Cerebellar cortex (tissue), 1 donor: Measurements from ENCODE around the gene ITIH5.

ENCODE experiments used
- DNase-seq: peaks from one replicate; pipeline ENCODE4 v3.0.0-alpha.2; 2015; ENCODE audit warnings: low spot score

ITIH5 gene

GRCh38 chr10:7547206-7547605 is 119.6 kb downstream of the ITIH5 start:
- no peak for DNase-seq

- no peak for DNase-seq
Observed at GRCh38 chr10:7546385-7546967, 120.3 kb downstream of the ITIH5 start.

GRCh38 chr10:7545792-7546191 is 121.0 kb downstream of the ITIH5 start:
- DNase-seq, result no peak

- no peak for DNase-seq
Observed at GRCh38 chr10:7545261-7545660, 121.5 kb downstream of the ITIH5 start.

- no peak for DNase-seq
Observed at GRCh38 chr10:7544203-7544602, 122.6 kb downstream of the ITIH5 start.

- DNase-seq, result no peak
Observed at GRCh38 chr10:7542189-7542914, 124.4 kb downstream of the ITIH5 start.

GRCh38 chr10:7541137-7542087 is 125.4 kb downstream of the ITIH5 start:
- no peak for DNase-seq

- no peak for DNase-seq
Observed at GRCh38 chr10:7538970-7539654, 127.7 kb downstream of the ITIH5 start.

- DNase-seq, result no peak
Observed at GRCh38 chr10:7537126-7537525, 129.6 kb downstream of the ITIH5 start.

GRCh38 chr10:7534480-7534852 is 132.3 kb downstream of the ITIH5 start:
- no peak for DNase-seq

- no peak for DNase-seq
Observed at GRCh38 chr10:7533657-7534479, 132.9 kb downstream of the ITIH5 start.

GRCh38 chr10:7532723-7533498 is 133.9 kb downstream of the ITIH5 start:
- DNase-seq, result no peak

GRCh38 chr10:7529638-7530037 is 137.1 kb downstream of the ITIH5 start:
- peak; percentile 25 for DNase-seq

GRCh38 chr10:7527468-7527867 is 139.3 kb downstream of the ITIH5 start:
- DNase-seq, result no peak

- no peak for DNase-seq
Observed at GRCh38 chr10:7526017-7526400, 140.8 kb downstream of the ITIH5 start.

GRCh38 chr10:7525314-7526016 is 141.3 kb downstream of the ITIH5 start:
- peak; percentile 81 for DNase-seq

GRCh38 chr10:7523656-7524055 is 143.1 kb downstream of the ITIH5 start:
- no peak for DNase-seq

GRCh38 chr10:7520507-7521485 is 146.0 kb downstream of the ITIH5 start:
- DNase-seq, result no peak

GRCh38 chr10:7519351-7519750 is 147.4 kb downstream of the ITIH5 start:
- DNase-seq, result no peak
